ENCODE results near the gene RNF213.

GRCh38 chr17:80257716-80258213, 2.9 kb upstream of the RNF213 start:
- no peak for TF ChIP-seq POLR2AphosphoS5 (IDR thresholded peaks at IDR 0.05; ENCODE audit: low read depth, low read length)
- no peak for TF ChIP-seq TAF1 (IDR thresholded peaks at IDR 0.05; ENCODE audit: borderline replicate concordance, insufficient read depth, low read length)
- TF ChIP-seq, protein P1, sequence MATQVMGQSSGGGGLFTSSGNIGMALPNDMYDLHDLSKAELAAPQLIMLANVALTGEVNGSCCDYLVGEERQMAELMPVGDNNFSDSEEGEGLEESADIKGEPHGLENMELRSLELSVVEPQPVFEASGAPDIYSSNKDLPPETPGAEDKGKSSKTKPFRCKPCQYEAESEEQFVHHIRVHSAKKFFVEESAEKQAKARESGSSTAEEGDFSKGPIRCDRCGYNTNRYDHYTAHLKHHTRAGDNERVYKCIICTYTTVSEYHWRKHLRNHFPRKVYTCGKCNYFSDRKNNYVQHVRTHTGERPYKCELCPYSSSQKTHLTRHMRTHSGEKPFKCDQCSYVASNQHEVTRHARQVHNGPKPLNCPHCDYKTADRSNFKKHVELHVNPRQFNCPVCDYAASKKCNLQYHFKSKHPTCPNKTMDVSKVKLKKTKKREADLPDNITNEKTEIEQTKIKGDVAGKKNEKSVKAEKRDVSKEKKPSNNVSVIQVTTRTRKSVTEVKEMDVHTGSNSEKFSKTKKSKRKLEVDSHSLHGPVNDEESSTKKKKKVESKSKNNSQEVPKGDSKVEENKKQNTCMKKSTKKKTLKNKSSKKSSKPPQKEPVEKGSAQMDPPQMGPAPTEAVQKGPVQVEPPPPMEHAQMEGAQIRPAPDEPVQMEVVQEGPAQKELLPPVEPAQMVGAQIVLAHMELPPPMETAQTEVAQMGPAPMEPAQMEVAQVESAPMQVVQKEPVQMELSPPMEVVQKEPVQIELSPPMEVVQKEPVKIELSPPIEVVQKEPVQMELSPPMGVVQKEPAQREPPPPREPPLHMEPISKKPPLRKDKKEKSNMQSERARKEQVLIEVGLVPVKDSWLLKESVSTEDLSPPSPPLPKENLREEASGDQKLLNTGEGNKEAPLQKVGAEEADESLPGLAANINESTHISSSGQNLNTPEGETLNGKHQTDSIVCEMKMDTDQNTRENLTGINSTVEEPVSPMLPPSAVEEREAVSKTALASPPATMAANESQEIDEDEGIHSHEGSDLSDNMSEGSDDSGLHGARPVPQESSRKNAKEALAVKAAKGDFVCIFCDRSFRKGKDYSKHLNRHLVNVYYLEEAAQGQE (IDR thresholded peaks at IDR 0.05; ENCODE audit: insufficient read depth in 1 of 2, low read depth in 2 of 2, low read length in 2 of 2): no peak
- no peak for TF ChIP-seq SIN3A (IDR thresholded peaks at IDR 0.05; ENCODE audit: borderline replicate concordance, insufficient read depth, low read length)

All from PFSK-1 (cell line).